Right cardiac atrium (tissue), 5 donors: ENCODE data around the gene ZNF865. TPM values are rescaled to one million over a fixed set of nuclear protein-coding genes. Genes with fewer than 3 reads are reported as not detected.
"Not testable (repeated sequence)": the region's sequence is repeated elsewhere in the genome, so short reads cannot be mapped to it uniquely, and the experiment has no call there.

ENCODE experiments used
- ATAC-seq, 2 donors: fragments of 200-7000 bp; cut with Tn5 transposase; one replicate each; pipeline versions ENCODE4 v1.8.0 to v1.9.1; 2020; ENCODE audit warnings: moderate library complexity in 2 of 2, mild to moderate bottlenecking in 1 of 2
- DNase-seq, 3 donors: peaks; one replicate each; pipeline ENCODE4 v3.0.0-alpha.2; 2020
- H3K27ac ChIP-seq: one replicate; pipeline ENCODE4 v1.5.1; 2013; ENCODE audit warnings: mild to moderate bottlenecking, low read length, control low read depth, moderate library complexity
- H3K27me3 ChIP-seq: one replicate; pipeline ENCODE4 v1.6.1; 2013; ENCODE audit not compliant: control insufficient read depth, insufficient read depth
- H3K4me1 ChIP-seq: one replicate; pipeline ENCODE4 v1.6.1; 2013; ENCODE audit warnings: low read length; ENCODE audit not compliant: control insufficient read depth, insufficient read depth
- H3K4me3 ChIP-seq: one replicate; pipeline ENCODE4 v1.5.1; 2013; ENCODE audit warnings: low read length, control low read depth
- H3K9me3 ChIP-seq: one replicate; pipeline ENCODE4 v1.6.1; 2013; ENCODE audit warnings: low read length; ENCODE audit not compliant: control insufficient read depth
- WGBS: extraction: QIAGEN DNeasy Blood & Tissue Kit; methylation state at CpG from one replicate; pipeline ENCODE4 v1.1.7; 2013; 5-methylcytosine and 5-hydroxymethylcytosine counted together
- intact Hi-C, 4 donors: fragments of 100-400 bp; cut with DNase I; formaldehyde crosslinking; loops; one replicate each; pipeline versions ENCODE4 v1.11.0 to v1.14.0; 2022 to 2023
- polyA plus RNA-seq: library from polyadenylated mRNA; stranded (reverse); fragments of 200-250 nt; gene quantifications from one replicate; pipeline ENCODE4 v1.2.3, GENCODE V29; 2013
- total RNA-seq, 4 donors: library from RNA; stranded (reverse); fragmentation: NEBNext Ultra II Directional; extraction: Animal tissue kit (Norgen Biotek cat#: 25700); gene quantifications; one replicate each; pipeline ENCODE4 v1.2.1, GENCODE V29; 2021
- donor health status: healthy with polysubstance abuse.
- donor health status: DM: no; HTN: yes; CAD: no.
- donor health status: DM: no; HTN: no; CAD: no.
- donor health status: DM: no; HTN: yes; CAD: no; lungs with severe emphysema.
- donor health status: DM: yes; HTN: yes; CAD: no.

The ZNF865 gene
- total and polyA plus RNA-seq, 5 donors = 17.2 to 20.8 (median 20.0) TPM

GRCh38 chr19:55578761-55579747 is 26.4 kb upstream of the ZNF865 start:
- no peaks in the 10 kb centered on the region for H3K9me3 ChIP-seq
- intact Hi-C loops = no loop called here
- ATAC-seq (no peak), DNase-seq (peak in 2 of 3 donors; percentile 57 to 68)
- H3K27ac ChIP-seq = peak overlapping the region; percentile 65
- H3K4me3 ChIP-seq = peak overlapping the region; percentile 87
- peaks cover 5% of the 10 kb centered on the region for H3K4me1 ChIP-seq
- WGBS = 94% methylated on average over 90 of the region's 90 CpGs
- H3K27me3 ChIP-seq = no peaks in the 10 kb centered on the region

GRCh38 chr19:55579766-55580621 is 25.5 kb upstream of the ZNF865 start:
- intact Hi-C loops = loop anchor here in 1 of 4 donors (5.0 kb wide), 1 partner anchor 63 kb away; no protein-coding TSS in a partner anchor
- no peaks in the 10 kb centered on the region for H3K27me3 ChIP-seq
- 10% methylated on average over 20 of the region's 20 CpGs for whole genome bisulfite sequencing
- peak overlapping the region; percentile 87 for H3K4me3 ChIP-seq
- H3K9me3 ChIP-seq = no peaks in the 10 kb centered on the region
- DNase-seq = peak; percentile 32 to 73 (median 64)
- peak; percentile 45 to 64 for ATAC-seq
- peak overlapping the region; percentile 65 for H3K27ac ChIP-seq
- H3K4me1 ChIP-seq = peaks cover 5% of the 10 kb centered on the region

- peaks cover 5% of the 10 kb centered on the region for H3K4me1 ChIP-seq
- H3K27me3 ChIP-seq = no peaks in the 10 kb centered on the region
- H3K4me3 ChIP-seq = peak within 1 kb of the TSS; percentile 87
- H3K9me3 ChIP-seq = no peaks in the 10 kb centered on the region
- ATAC-seq (peak; percentile 84 to 85), DNase-seq (peak; percentile 89 to 95 (median 94))
- H3K27ac ChIP-seq = peak within 1 kb of the TSS; percentile 78
- under 1% methylated on average over 24 of the region's 24 CpGs for WGBS
- intact Hi-C loops = loop anchor here in 1 of 4 donors (5.0 kb wide), 1 partner anchor 63 kb away; no protein-coding TSS in a partner anchor
These were observed 24.8 kb upstream of the ZNF865 start, which contains the start of gene ZNF579 for GRCh38 chr19:55580628-55581144. Gene ZNF579 (minus strand): TSS chr19:55580848. CDS start chr19:55579639, 1,209 bp downstream.

GRCh38 chr19:55581145-55581822 is 24.2 kb upstream of the ZNF865 start:
- Histone ChIP-seq H3K4me1 (peaks cover 5% of the 10 kb centered on the region), H3K4me3 (peak overlapping the region; percentile 87), H3K27me3 (no peaks in the 10 kb centered on the region), H3K9me3 (no peaks in the 10 kb centered on the region), H3K27ac (peak overlapping the region; percentile 78)
- ATAC-seq = peak in 1 of 2 donors; percentile 10
- DNase-seq = peak in 2 of 3 donors; percentile 32 to 36
- WGBS = 36% methylated on average over 12 of the region's 12 CpGs
- intact Hi-C loops = loop anchor here in 1 of 4 donors (5.0 kb wide), 1 partner anchor 64 kb away; no protein-coding TSS in a partner anchor

GRCh38 chr19:55581823-55582223 is 23.6 kb upstream of the ZNF865 start:
- Histone ChIP-seq H3K27me3 (no peaks in the 10 kb centered on the region), H3K4me3 (no peak overlapping the region), H3K9me3 (no peaks in the 10 kb centered on the region), H3K27ac (no peak overlapping the region), H3K4me1 (peaks cover 5% of the 10 kb centered on the region)
- ATAC-seq (no peak), DNase-seq (peak in 1 of 3 donors; percentile 0)
- intact Hi-C loops = loop anchor here in 1 of 4 donors (5.0 kb wide), 1 partner anchor 65 kb away; no protein-coding TSS in a partner anchor
- 24% methylated on average over 6 of the region's 6 CpGs for WGBS

GRCh38 chr19:55582284-55582683 is 23.2 kb upstream of the ZNF865 start:
- not testable (repeated sequence) for H3K4me1 ChIP-seq, H3K9me3 ChIP-seq, H3K27me3 ChIP-seq, H3K4me3 ChIP-seq, ATAC-seq, DNase-seq, H3K27ac ChIP-seq
- WGBS = 71% methylated on average over 4 of the region's 4 CpGs
- intact Hi-C loops = loop anchor here in 1 of 4 donors (5.0 kb wide), 1 partner anchor 65 kb away; no protein-coding TSS in a partner anchor

- WGBS = 82% methylated on average over 8 of the region's 8 CpGs
- not testable (repeated sequence) for ATAC-seq, DNase-seq, H3K4me3 ChIP-seq, H3K4me1 ChIP-seq, H3K9me3 ChIP-seq, H3K27me3 ChIP-seq, H3K27ac ChIP-seq
- intact Hi-C loops = loop anchor here in 1 of 4 donors (5.0 kb wide), 1 partner anchor 67 kb away; no protein-coding TSS in a partner anchor
These were observed 21.6 kb upstream of the ZNF865 start for GRCh38 chr19:55583897-55584296.

GRCh38 chr19:55584871-55585270 is 20.6 kb upstream of the ZNF865 start:
- H3K27me3 ChIP-seq = no peaks in the 10 kb centered on the region
- intact Hi-C loops = loop anchor here in 2 of 4 donors (5.0 kb wide), 2 partner anchors 58 to 68 kb away; no protein-coding TSS in a partner anchor
- WGBS = 92% methylated on average over 11 of the region's 11 CpGs
- H3K9me3 ChIP-seq = no peaks in the 10 kb centered on the region
- H3K27ac ChIP-seq = no peak overlapping the region
- no peak for ATAC-seq
- H3K4me1 ChIP-seq = peaks cover 8% of the 10 kb centered on the region
- no peak overlapping the region for H3K4me3 ChIP-seq
- DNase-seq = peak in 1 of 3 donors; percentile 26

GRCh38 chr19:55585658-55586339 is 19.6 kb upstream of the ZNF865 start:
- intact Hi-C loops = loop anchor here in 1 of 4 donors (5.0 kb wide), 1 partner anchor 58 kb away; no protein-coding TSS in a partner anchor
- ATAC-seq (peak; percentile 80 to 81), DNase-seq (peak; percentile 82 to 94 (median 92))
- Histone ChIP-seq H3K27me3 (no peaks in the 10 kb centered on the region), H3K9me3 (no peaks in the 10 kb centered on the region), H3K27ac (peak overlapping the region; percentile 51), H3K4me3 (peak overlapping the region; percentile 30), H3K4me1 (peaks cover 8% of the 10 kb centered on the region)
- 3% methylated on average over 36 of the region's 36 CpGs for WGBS
